GM12801 (cell line): ENCODE measurements around the gene BAX.

ENCODE experiments used
- TF ChIP-seq, protein P1 (sequence below): IDR thresholded peaks from one replicate; pipeline ENCODE4 v1.5.1; 2011; ENCODE audit warnings: control low read depth; ENCODE audit not compliant: insufficient read length; ENCODE audit errors: extremely low read depth

Gene BAX

GRCh38 chr19:48962029-48962848 is 7.6 kb downstream of the BAX start:
- TF ChIP-seq, protein P1, sequence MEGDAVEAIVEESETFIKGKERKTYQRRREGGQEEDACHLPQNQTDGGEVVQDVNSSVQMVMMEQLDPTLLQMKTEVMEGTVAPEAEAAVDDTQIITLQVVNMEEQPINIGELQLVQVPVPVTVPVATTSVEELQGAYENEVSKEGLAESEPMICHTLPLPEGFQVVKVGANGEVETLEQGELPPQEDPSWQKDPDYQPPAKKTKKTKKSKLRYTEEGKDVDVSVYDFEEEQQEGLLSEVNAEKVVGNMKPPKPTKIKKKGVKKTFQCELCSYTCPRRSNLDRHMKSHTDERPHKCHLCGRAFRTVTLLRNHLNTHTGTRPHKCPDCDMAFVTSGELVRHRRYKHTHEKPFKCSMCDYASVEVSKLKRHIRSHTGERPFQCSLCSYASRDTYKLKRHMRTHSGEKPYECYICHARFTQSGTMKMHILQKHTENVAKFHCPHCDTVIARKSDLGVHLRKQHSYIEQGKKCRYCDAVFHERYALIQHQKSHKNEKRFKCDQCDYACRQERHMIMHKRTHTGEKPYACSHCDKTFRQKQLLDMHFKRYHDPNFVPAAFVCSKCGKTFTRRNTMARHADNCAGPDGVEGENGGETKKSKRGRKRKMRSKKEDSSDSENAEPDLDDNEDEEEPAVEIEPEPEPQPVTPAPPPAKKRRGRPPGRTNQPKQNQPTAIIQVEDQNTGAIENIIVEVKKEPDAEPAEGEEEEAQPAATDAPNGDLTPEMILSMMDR = no peak

GRCh38 chr19:48962849-48963165 is 8.1 kb downstream of the BAX start:
- TF ChIP-seq, protein P1 = no peak

DNA sequence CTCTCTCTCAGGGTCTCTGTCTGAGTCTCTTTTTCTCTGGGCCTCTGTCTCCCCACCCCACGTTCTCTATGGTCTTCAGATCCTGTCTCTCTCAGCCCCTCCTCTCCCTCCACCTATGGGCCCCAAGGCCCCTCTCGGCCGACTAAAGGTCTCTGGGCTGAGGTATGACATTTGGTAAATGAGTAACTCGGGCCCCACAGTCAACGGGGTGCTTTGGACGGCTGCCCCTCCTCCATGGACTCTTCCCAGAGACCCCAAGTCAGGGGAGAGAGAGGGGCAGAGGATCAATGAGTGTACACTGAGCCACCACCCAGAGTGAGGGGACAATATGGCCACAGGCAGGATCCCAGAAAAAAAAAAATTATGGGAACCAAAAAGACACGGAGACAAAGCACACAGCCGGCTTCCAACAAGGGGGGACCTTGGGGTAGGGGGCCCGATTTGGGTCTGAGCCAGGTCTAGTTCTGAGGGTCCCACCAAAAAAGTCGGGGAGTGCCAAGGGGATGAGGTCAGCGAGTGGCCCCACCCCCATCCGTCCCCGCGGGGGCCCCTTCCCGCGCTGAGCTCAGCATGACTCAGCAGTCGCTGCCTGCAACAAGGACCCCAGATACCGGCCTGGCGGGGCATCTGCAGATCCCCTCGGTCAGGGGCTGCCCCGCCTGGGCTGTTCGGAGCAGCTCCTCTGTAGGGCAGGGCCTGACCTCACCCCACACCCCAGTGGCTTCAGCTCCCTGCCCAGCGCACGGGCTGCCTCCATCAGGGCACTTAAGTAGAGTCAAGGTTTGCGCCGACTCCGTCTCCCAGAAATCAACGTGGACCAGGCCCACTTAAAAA is 8.9 kb downstream of the BAX start:
- TF ChIP-seq, protein P1 = no peak

DNA sequence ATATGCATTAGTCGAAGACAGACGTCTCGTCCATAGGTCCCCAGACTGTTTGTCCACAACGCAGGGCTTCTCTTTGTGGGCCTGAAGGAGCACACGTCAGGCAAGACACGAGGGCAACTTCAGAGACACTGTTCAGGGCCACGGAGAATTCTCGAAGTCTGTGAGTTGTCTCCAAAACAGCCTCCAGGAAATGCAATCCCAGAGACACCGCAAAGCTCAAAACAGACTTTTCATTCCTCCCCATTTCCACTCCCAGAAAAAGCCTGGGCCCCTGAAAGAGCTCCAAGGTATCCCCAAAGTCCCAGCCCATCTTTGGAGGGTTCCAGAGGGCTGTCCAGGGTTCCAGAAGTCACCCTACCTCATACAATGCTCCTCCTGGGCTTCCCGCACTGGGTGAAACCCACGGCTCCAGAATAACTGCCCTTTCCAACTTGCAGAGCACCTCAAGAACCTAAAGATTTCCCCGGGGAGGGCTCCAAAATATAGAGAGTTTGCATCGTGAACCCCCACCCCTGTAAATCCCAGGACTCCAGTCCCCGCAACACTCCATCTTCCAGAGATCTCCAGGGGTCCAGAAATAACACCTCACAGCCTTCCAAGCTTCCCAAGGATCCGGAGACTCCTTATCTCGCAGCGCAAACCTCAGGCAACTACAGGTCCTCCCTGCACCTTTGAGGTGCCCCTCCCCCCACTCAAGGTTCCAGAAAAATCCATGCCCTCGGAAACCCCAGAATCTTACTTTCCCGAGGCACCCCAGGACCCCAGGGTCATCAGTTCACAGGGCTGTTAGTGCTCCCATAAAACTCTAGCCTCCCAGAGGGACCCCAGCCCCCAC is 9.7 kb downstream of the BAX start:
- TF ChIP-seq, protein P1 = no peak

GRCh38 chr19:48965040-48965805 is 10.5 kb downstream of the BAX start, which contains the start of gene FTL:
Gene FTL (plus strand): TSS chr19:48965309. CDS start chr19:48965508, 199 bp downstream.
- TF ChIP-seq, protein P1 = no peak

DNA sequence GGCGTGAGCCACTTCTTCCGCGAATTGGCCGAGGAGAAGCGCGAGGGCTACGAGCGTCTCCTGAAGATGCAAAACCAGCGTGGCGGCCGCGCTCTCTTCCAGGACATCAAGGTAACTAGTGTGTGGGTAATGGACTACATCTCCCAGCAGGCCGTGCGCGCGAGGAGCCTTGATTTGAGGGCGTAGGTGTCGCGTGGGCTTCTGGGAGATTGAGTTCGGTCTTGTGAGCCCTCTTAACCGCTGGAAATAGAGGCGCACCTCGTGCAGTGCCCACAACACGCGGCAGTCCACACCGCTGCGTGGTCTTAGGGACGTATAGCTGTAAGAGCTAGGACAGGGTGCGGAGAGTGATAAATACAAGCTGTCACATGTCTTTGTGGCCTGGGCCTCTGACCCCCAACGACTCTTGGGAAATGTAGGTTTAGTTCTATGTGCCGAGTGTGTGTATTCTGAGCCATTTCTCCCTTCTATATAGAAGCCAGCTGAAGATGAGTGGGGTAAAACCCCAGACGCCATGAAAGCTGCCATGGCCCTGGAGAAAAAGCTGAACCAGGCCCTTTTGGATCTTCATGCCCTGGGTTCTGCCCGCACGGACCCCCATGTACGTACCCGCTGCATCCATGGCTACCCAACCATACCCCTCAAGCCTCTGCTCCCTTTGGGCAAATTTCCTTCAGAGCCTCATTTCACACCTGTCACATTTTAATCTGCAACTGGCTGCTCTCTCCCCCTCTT is 11.3 kb downstream of the BAX start:
- TF ChIP-seq, protein P1 = no peak
